Lung (tissue), 12 donors: ENCODE measurements around the gene CCDC68. TPM values are rescaled to one million over a fixed set of nuclear protein-coding genes. Genes with fewer than 3 reads are reported as not detected.

Experiments
- ATAC-seq: fragments of 200-7000 bp; cut with Tn5 transposase; one replicate; pipeline ENCODE4 v1.9.1; 2020; ENCODE audit warnings: moderate number of reproducible peaks; ENCODE audit not compliant: insufficient read depth, low FRiP score
- DNase-seq, 3 donors: peaks; one replicate each; pipeline ENCODE4 v3.0.0-alpha.2; 2013 to 2017
- H3K27ac ChIP-seq, 2 donors: one replicate each; pipeline ENCODE4 v1.5.1; 2013; ENCODE audit warnings: mild to moderate bottlenecking in 2 of 2, moderate library complexity in 2 of 2, control low read depth in 1 of 2, inconsistent platforms in 1 of 2, low read depth in 1 of 2, low read length in 1 of 2
- H3K27me3 ChIP-seq, 3 donors: one replicate each; pipeline ENCODE4 v1.5.1; 2013; ENCODE audit warnings: low read length in 2 of 3; ENCODE audit not compliant: control insufficient read depth in 3 of 3, insufficient read depth in 3 of 3
- H3K36me3 ChIP-seq, 4 donors: one replicate each; pipeline ENCODE4 v1.5.1; 2013; ENCODE audit warnings: low read length in 4 of 4, mild to moderate bottlenecking in 1 of 4, moderate library complexity in 1 of 4; ENCODE audit not compliant: control insufficient read depth in 4 of 4, insufficient read depth in 4 of 4
- H3K4me1 ChIP-seq, 5 donors: one replicate each; pipeline ENCODE4 v1.5.1; 2013; ENCODE audit warnings: low read length in 5 of 5, mild to moderate bottlenecking in 2 of 5, moderate library complexity in 1 of 5; ENCODE audit not compliant: control insufficient read depth in 5 of 5, insufficient read depth in 5 of 5
- H3K4me3 ChIP-seq: one replicate; pipeline ENCODE4 v1.5.1; 2013; ENCODE audit warnings: mild to moderate bottlenecking, control low read depth, moderate library complexity
- H3K9ac ChIP-seq, 2 donors: one replicate each; pipeline ENCODE4 v1.5.1; 2013; ENCODE audit warnings: low read length in 2 of 2, control low read depth in 1 of 2; ENCODE audit not compliant: insufficient read depth in 1 of 2
- H3K9me3 ChIP-seq, 4 donors: one replicate each; pipeline ENCODE4 v1.5.1; 2013; ENCODE audit warnings: low read length in 3 of 4, mild to moderate bottlenecking in 1 of 4, moderate library complexity in 1 of 4; ENCODE audit not compliant: control insufficient read depth in 4 of 4, insufficient read depth in 3 of 4
- CTCF ChIP-seq: IDR thresholded peaks from 2 replicates; pipeline ENCODE4 v1.5.1; 2012; ENCODE audit warnings: mild to moderate bottlenecking; ENCODE audit errors: control extremely low read depth, extremely low read depth
- WGBS, 2 donors: extraction: QIAGEN DNeasy Blood & Tissue Kit; methylation state at CpG; one replicate each; pipeline ENCODE4 v1.1.7; 2013; 5-methylcytosine and 5-hydroxymethylcytosine counted together
- polyA plus RNA-seq, 2 donors: library from polyadenylated mRNA; stranded (reverse); fragments of 200-250 nt; gene quantifications; one replicate each; pipeline ENCODE4 v1.2.1, GENCODE V29; 2013
- total RNA-seq, 2 donors: library from RNA; depleted of rRNA in 1 of 2; stranded (reverse); fragments of >200 nt in 1 of 2; gene quantifications; one replicate each; pipeline ENCODE4 v1.2.1, GENCODE V29; 2014 to 2021
- donor health status: control.
- donor health status: control.
- donor health status: Bipolar disorder and iron deficiency.
- donor health status: healthy.
- donor health status: DM: yes; HTN: yes; CAD: no.

Gene CCDC68
- total and polyA plus RNA-seq, 4 donors = 6.7 to 90.4 (median 10.1) TPM

DNA sequence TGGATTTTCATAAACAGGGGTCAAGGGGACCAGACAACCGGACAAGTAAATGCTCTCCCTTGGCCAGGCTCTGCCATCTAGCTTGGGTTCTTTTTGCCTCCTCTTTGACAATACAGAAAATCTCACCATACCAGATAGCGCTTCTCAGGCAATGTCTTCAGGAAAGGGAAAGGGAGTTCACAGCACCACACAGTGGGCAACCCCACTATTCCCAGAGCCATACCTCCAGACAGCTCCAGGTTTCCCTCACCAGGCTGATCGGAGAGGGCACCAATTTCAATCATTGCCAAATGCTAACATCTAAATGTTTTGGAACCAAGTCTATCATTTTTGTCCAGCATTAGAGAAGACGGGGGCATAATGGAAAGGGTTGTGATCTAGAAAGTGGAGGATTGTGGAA lies 28.1 kb downstream of the CCDC68 start:
- Histone ChIP-seq H3K4me1 (no peaks in the 10 kb centered on the region), H3K27ac (no peak overlapping the region), H3K36me3 (peaks cover 0 to 48% (median 24%) of the 10 kb centered on the region in 4 donors), H3K4me3 (no peak overlapping the region), H3K27me3 (no peaks in the 10 kb centered on the region), H3K9me3 (no peaks in the 10 kb centered on the region), H3K9ac (no peak overlapping the region)
- ATAC-seq (no peak), DNase-seq (no peak)
- WGBS, 2 donors = 97 to 98% methylated on average over 4 of the region's 4 CpGs
- TF ChIP-seq CTCF = no peak

DNA sequence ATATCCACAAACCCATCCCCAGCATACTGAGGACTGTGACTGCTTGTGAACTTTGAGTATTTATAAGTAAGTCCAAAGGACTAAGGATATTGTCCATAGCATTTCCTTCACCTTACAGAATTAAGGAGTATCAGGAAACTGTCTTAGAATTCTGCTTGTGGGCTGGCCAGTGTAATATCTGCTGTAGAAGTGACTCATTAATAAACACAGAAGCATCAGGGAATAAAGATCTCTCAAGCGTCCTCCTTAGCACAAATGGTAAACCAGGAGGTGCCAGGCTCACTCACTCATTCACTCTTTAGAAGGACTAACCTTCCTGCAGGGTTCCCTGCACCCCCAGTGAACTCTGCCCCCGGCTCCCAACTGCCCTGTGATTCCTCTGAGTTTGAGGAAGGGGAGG lies 31.0 kb downstream of the CCDC68 start:
- no peaks in the 10 kb centered on the region for H3K27me3 ChIP-seq
- no peak overlapping the region for H3K9ac ChIP-seq
- H3K4me1 ChIP-seq = no peaks in the 10 kb centered on the region
- H3K27ac ChIP-seq = no peak overlapping the region
- H3K9me3 ChIP-seq = no peaks in the 10 kb centered on the region
- ATAC-seq = no peak
- WGBS, 2 donors = 84 to 91% methylated on average over 2 of the region's 2 CpGs
- peaks cover 0 to 41% (median 22%) of the 10 kb centered on the region in 4 donors for H3K36me3 ChIP-seq
- no peak overlapping the region for H3K4me3 ChIP-seq
- no peak for TF ChIP-seq CTCF
- no peak for DNase-seq

GRCh38 chr18:54926593-54927325 lies 32.5 kb downstream of the CCDC68 start:
- no peak for ATAC-seq
- 90 to 96% methylated on average over 3 of the region's 3 CpGs for WGBS, 2 donors

More at GRCh38 chr18:54926593-54927325, 32.5 kb downstream of the CCDC68 start:
- no peaks in the 10 kb centered on the region for H3K9me3 ChIP-seq
- H3K9ac ChIP-seq = no peak overlapping the region
- no peaks in the 10 kb centered on the region for H3K27me3 ChIP-seq
- H3K4me1 ChIP-seq = no peaks in the 10 kb centered on the region
- no peak for DNase-seq
- H3K36me3 ChIP-seq = peaks cover 0 to 39% (median 19%) of the 10 kb centered on the region in 4 donors
- H3K4me3 ChIP-seq = no peak overlapping the region
- H3K27ac ChIP-seq = no peak overlapping the region
- TF ChIP-seq CTCF = no peak
